ENCODE measurements around the gene NPDC1. TPM values are rescaled to one million over a fixed set of nuclear protein-coding genes. Genes with fewer than 3 reads are reported as not detected.

Gene NPDC1
- total and polyA plus RNA-seq, 5 experiments from 2014 or later = 2.1 to 9.3 (median 4.2) TPM

DNA sequence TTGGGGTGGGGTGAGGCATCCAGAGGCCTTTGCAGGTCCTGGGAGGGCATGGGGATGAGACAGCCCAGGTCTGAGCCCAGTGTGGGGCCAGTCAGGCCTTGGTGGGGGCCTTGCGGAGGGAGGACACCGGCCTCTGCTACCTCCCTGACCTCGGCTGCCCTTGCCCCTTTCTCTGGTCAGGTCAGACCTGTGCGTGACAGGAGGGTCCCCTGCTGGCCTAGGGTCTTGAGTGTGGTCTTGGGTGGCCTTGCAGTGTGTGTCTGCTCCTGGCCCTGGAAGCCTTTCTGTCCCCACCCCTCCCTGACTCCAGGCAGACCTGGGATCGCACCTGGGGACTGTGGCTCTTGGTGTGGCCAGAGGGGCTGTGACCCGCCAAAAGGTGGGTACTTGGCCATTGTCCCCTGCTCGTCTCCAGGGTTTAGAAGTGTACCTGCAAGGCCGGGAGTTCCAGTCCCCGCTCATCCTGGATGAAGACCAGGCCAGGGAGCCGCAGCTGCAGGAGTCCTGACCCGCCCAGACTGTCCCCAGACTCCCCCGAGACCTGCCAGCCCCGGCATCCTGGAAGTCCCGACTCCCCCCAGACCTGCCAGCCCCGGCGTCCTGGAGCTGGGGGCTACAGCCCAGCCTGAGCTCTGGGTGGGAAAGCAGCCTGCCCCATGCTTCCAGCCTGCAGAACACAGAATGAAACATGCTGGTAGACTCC is 36.4 kb upstream of the NPDC1 start:
- ATAC-seq (no peak), DNase-seq (no peak)
- H3K27ac Mint-ChIP-seq = peak overlapping the region in 3 of 10 donors; percentile 18 to 62 (median 58)
- no peak overlapping the region for H3K4me3 Mint-ChIP-seq
- no peaks in the 10 kb centered on the region for H3K27me3 Mint-ChIP-seq
- POLR2A ChIA-PET = interaction anchor here (0.7 to 6.7 kb wide), 3 partner anchors 13 kb away, joined by 3 to 73 read pairs (median 3); partner anchors contain the start of gene SAPCD2
- peaks cover 0 to 16% (median 0%) of the 10 kb centered on the region in 3 donors for H3K36me3 Mint-ChIP-seq
- H3K9me3 Mint-ChIP-seq = no peaks in the 10 kb centered on the region
- peaks cover 5 to 23% (median 17%) of the 10 kb centered on the region in 4 donors for H3K4me1 Mint-ChIP-seq

DNA sequence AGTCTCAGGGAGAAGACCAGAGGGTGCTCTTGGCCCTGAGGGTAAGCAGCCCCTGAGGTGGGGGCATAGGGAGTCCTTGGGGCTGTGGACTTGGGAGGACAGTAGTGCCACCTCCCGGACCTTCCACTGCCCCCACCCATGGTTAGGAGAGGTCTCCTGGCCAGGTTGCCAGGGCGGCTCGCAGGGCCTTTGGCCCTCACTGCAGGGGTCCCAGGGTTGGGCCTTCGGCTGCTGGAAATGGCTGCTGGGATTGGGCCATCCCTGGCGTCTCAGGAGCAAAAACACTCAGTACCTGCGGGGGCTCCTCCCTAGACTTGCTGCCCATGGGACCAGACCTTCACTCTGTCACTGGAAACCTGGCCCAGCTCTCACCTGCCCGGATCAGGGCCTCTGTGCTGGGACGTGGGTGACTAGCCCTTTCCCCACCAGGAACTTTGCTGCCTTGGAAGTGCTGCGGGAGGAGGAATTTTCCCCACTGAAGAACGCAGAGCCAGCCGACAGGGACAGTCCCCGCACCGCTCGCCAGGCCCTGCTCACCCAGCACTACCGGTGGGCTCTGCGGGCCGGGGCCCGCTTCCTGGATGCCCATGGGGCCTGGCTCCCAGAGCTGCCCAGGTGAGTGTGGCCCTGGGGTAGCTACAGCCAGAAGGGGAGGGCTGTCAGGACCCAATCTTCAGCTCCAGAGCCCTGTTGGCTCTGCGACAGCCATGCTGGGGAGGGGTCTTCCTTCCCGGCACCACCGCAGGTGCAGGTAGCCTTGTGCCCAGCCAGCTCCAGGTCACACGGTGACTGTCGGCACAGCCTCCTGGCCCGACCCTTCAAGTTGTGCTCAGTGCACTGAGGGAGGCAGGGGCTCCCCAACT is 34.5 kb upstream of the NPDC1 start:
- POLR2A ChIA-PET = interaction anchor here (0.8 kb wide), 1 partner anchor 10 kb away, joined by 4 read pairs; the partner anchor contains the start of gene SAPCD2
- ATAC-seq (no peak), DNase-seq (no peak)
- Mint-ChIP-seq H3K36me3 (peaks cover 0 to 16% (median 0%) of the 10 kb centered on the region in 3 donors), H3K27me3 (no peaks in the 10 kb centered on the region), H3K4me3 (peak overlapping the region in 2 of 10 donors; percentile 43 to 44), H3K4me1 (peaks cover 2 to 19% (median 12%) of the 10 kb centered on the region in 4 donors), H3K27ac (no peak overlapping the region), H3K9me3 (no peaks in the 10 kb centered on the region)

DNA sequence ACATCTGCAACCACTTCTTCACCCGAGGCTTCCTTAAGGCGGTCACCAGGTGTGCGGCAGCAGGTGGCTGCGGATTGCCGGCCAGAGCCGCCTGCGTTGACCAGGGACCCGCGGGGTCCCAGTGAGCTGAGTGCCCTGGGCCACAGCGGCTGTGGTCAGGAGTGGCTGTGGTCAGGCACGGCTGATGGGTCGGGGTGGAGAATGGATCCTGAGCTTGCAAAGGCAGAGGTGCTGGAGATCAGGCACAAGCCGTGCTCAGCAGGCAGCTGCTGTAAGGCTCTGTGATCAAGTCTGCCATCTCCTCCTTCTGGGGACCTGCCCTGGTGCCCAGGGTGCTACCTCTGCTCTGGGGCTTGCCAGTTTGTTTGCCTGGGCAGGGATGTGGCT is 33.4 kb upstream of the NPDC1 start:
- peaks cover 0 to 16% (median 0%) of the 10 kb centered on the region in 3 donors for H3K36me3 Mint-ChIP-seq
- H3K27me3 Mint-ChIP-seq = no peaks in the 10 kb centered on the region
- POLR2A ChIA-PET = no interaction called here
- no peaks in the 10 kb centered on the region for H3K9me3 Mint-ChIP-seq
- H3K4me3 Mint-ChIP-seq = peak overlapping the region in 8 of 10 donors; percentile 10 to 72 (median 49)
- no peak for ATAC-seq
- peaks cover 2 to 16% (median 10%) of the 10 kb centered on the region in 4 donors for H3K4me1 Mint-ChIP-seq
- peak overlapping the region in 1 of 10 donors; percentile 40 for H3K27ac Mint-ChIP-seq
- DNase-seq = no peak

DNA sequence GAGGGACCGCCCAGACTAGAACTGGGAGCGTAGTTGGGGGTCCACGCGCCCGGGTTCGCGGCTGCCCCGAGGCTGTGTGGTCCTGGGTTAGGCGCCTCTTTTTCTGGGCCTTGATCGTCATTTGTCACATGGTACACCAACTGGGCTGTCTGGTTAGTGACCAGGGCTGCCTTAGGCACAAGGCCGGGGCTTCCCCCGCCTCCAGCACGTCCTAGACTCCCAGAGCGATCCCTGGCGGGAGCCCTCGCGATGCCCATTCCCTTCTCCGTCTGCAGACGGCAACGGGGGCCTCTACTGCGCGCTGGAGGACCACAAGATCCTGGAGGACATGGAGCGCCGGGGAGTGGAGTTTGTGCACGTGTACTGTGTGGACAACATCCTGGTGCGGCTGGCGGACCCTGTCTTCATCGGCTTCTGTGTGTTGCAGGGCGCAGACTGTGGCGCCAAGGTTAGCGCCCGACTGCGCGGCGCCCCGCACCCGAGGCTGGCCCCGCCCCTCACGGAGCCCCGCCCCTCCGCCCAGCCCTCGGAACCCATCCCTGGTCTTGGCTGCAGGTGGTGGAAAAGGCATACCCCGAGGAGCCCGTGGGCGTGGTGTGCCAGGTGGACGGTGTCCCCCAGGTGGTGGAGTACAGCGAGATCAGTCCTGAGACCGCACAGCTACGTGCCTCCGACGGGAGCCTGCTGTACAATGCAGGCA is 32.9 kb upstream of the NPDC1 start:
- POLR2A ChIA-PET = no interaction called here
- ATAC-seq = no peak
- Mint-ChIP-seq H3K4me3 (peak overlapping the region; percentile 10 to 89 (median 74)), H3K27ac (peak overlapping the region in 3 of 10 donors; percentile 15 to 46 (median 33)), H3K9me3 (no peaks in the 10 kb centered on the region), H3K4me1 (peaks cover 2 to 15% (median 9%) of the 10 kb centered on the region in 4 donors), H3K36me3 (peaks cover 0 to 16% (median 0%) of the 10 kb centered on the region in 3 donors), H3K27me3 (no peaks in the 10 kb centered on the region)
- peak in 1 of 10 donors; percentile 61 for DNase-seq

DNA sequence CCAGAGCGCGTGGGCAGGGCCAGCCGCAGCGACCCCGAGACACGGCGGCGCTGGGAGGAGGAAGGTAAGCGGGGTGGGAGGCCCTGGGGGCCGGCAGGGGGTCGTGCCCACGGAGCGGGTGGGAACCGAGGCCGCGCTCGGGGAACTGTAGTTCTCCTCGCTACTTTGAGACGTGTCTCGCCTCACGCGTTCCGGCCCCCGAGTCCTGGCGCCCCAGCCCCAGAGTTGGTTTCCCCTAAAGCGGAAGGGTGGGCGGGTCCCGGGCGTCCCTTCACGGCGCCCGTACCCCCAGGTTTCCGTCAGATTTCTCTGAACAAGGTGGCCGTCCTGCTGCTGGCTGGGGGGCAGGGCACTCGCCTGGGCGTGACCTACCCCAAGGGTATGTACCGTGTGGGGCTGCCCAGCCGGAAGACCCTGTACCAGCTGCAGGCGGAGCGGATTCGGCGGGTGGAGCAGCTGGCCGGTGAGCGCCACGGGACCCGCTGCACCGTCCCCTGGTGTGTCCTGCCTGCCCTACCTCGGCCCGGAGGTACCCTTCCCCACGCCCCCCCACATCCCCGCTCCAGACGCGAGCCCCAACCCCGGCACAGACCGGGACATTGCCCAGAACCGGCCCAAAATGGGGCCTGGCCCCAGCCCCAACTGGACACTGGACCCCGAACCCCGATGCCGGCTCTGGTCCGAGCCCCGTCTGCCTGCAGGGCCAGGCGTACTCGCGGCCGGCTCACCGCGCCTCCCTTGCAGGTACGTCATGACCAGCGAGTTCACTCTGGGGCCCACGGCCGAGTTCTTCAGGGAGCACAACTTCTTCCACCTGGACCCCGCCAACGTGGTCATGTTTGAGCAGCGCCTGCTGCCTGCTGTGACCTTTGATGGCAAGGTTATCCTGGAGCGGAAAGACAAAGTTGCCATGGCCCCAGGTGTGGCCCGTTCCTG is 32.0 kb upstream of the NPDC1 start:
- peak overlapping the region in 8 of 10 donors; percentile 37 to 84 (median 64) for H3K27ac Mint-ChIP-seq

DNA sequence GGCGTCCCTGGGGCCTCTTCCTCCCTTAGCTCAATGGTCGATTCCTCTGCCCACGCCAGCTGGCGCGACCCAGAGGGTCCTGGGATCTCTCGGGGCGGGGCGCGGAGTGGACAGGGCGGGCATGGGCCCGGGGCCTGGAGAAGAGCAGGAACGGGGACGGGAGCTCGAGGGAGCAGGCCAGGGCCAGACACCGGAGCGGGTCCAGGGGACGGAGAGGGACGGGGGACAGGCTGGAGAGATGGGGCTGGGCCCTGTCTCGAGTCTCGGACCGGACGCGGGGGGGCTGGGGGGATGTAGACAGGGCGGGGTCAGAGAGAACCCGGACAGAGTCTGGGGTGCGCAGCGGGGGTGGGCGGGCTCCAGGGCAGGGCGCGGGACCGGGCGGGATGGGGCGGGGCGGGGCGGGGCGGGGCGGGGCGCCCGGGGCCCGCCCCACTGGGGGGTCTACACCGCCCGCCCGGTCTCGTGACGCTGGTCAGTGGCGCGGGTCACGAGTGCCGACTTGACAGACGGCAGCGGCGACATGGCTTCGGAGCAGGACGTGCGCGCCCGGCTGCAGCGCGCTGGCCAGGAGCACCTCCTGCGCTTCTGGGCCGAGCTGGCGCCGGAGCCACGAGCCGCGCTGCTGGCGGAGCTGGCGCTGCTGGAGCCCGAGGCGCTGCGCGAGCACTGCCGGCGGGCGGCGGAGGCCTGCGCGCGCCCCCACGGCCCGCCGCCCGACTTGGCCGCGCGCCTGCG is 31.2 kb upstream of the NPDC1 start, which contains the start of gene UAP1L1:
UAP1L1 (plus strand) TSS at position 508 of the 738 bp plus-strand sequence; CDS start at position 524, 16 bp downstream.
- ATAC-seq (peak; percentile 78 to 81), DNase-seq (peak; percentile 43 to 75 (median 50))
- Mint-ChIP-seq H3K9me3 (no peaks in the 10 kb centered on the region), H3K4me1 (peaks cover 4 to 12% (median 8%) of the 10 kb centered on the region in 4 donors), H3K4me3 (peak within 1 kb of the TSS; percentile 70 to 89 (median 76)), H3K27ac (peak within 1 kb of the TSS in 8 of 10 donors; percentile 43 to 84 (median 69)), H3K27me3 (no peaks in the 10 kb centered on the region), H3K36me3 (peaks cover 0 to 13% (median 0%) of the 10 kb centered on the region in 3 donors)
- POLR2A ChIA-PET = interaction anchor here (1.0 to 4.4 kb wide), 6 partner anchors 10 to 164 kb away, joined by 3 to 35 read pairs (median 6); partner anchors contain the start of genes MAN1B1 and TUBB4B

More for the DNA sequence above, 32.0 kb upstream of the NPDC1 start:
- POLR2A ChIA-PET = interaction anchor here (1.0 to 4.4 kb wide), 5 partner anchors 9 to 163 kb away, joined by 3 to 35 read pairs (median 5); partner anchors contain the start of genes MAN1B1 and TUBB4B
- Mint-ChIP-seq H3K27me3 (no peaks in the 10 kb centered on the region), H3K4me3 (peak overlapping the region; percentile 70 to 89 (median 76)), H3K4me1 (peaks cover 4 to 12% (median 8%) of the 10 kb centered on the region in 4 donors), H3K9me3 (no peaks in the 10 kb centered on the region), H3K36me3 (peaks cover 0 to 14% (median 0%) of the 10 kb centered on the region in 3 donors)
- peak; percentile 63 to 70 for ATAC-seq
- peak in 9 of 10 donors; percentile 31 to 78 (median 45) for DNase-seq

DNA sequence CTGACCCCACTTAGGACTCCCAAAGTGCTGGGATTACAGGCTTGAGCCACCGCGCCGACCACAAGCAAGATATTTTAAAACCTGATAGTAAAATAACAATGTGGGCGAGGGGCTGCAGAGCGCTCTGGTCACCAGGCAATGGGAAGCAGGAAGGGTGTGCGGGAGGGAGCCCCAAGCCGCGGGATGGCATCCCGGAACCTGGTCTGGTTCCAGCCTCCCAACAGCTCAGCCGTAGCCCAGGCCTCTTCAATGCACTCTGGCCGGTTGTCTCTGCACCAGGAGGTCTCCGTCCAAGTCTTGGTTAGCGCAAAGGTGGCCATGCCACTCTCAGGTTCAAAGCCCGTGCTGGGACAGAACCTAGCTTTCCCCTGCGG is 30.6 kb upstream of the NPDC1 start:
- Mint-ChIP-seq H3K9me3 (no peaks in the 10 kb centered on the region), H3K27me3 (no peaks in the 10 kb centered on the region), H3K4me3 (peak overlapping the region; percentile 33 to 84 (median 72)), H3K4me1 (peaks cover 4 to 12% (median 8%) of the 10 kb centered on the region in 4 donors), H3K36me3 (peaks cover 0 to 8% (median 0%) of the 10 kb centered on the region in 3 donors), H3K27ac (peak overlapping the region in 6 of 10 donors; percentile 13 to 76 (median 54))
- ATAC-seq (no peak), DNase-seq (no peak)
- POLR2A ChIA-PET = interaction anchor here (1.2 to 4.4 kb wide), 4 partner anchors 9 to 20 kb away, joined by 5 to 35 read pairs (median 7); partner anchors contain the start of gene MAN1B1

DNA sequence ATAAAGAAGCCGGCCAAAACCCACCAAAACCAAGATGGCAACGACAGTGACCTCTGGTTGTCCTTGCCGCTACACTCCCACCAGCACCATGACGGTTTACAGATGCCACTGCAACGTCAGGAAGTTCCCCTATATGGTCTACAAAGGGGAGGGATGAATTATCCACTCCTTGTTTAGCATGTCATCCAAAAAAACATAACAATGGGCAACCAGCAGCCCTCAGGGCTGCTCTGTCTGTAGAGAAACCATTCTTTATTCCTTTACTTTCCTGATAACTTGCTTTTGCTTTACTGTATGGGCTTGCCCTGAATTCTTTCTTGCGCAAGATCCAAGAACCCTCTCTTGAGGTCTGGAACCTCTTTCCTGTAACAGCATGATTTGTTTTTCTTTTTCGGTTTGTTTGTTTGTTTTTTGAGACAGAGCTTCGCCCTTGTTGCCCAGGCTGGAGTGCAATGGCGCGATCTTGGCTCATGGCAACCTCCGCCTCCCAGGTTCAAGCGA is 29.3 kb upstream of the NPDC1 start:
- peaks cover 0 to 5% (median 0%) of the 10 kb centered on the region in 3 donors for H3K36me3 Mint-ChIP-seq
- peak overlapping the region in 3 of 10 donors; percentile 9 to 34 (median 32) for H3K4me3 Mint-ChIP-seq
- peaks cover 9 to 22% (median 17%) of the 10 kb centered on the region in 4 donors for H3K4me1 Mint-ChIP-seq
- H3K9me3 Mint-ChIP-seq = no peaks in the 10 kb centered on the region
- H3K27me3 Mint-ChIP-seq = no peaks in the 10 kb centered on the region
- DNase-seq = no peak
- POLR2A ChIA-PET = interaction anchor here (0.8 to 4.4 kb wide), 2 partner anchors 12 to 147 kb away, joined by 6 to 35 read pairs; partner anchors contain the start of gene MAN1B1
- ATAC-seq = no peak
- peak overlapping the region in 2 of 10 donors; percentile 47 to 49 for H3K27ac Mint-ChIP-seq

DNA sequence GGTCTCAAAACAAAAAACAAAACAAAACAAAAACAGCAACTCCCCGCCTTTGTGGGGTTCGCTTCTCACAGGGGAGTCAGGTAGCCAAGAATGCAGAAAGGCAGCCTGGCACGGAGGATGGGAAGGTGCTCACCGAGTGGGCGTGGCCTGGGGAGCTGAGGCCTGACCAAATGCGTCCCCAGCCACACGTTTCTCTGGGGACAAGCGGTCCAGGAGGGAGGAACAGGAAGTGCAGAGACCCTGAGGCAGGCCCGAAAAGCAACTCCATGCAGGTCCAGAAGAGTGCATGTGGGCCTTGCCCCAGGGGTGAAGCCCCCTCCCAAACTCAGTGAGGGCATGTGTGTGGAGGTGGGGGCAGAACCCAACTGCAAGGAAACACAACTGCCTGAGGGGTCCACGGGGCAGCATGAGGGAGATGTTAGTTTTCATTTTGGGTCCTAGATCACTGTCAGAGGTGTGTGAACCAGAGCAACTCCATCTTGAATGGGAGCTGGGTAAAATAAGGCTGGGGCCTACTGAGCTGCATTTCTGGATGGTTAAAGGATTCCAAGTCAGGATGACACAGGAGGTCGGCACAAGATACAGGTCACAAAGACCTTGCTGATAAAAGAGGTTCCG is 28.8 kb upstream of the NPDC1 start:
- POLR2A ChIA-PET = interaction anchor here (4.4 kb wide), 1 partner anchor 12 kb away, joined by 35 read pairs; the partner anchor contains the start of gene MAN1B1

DNA sequence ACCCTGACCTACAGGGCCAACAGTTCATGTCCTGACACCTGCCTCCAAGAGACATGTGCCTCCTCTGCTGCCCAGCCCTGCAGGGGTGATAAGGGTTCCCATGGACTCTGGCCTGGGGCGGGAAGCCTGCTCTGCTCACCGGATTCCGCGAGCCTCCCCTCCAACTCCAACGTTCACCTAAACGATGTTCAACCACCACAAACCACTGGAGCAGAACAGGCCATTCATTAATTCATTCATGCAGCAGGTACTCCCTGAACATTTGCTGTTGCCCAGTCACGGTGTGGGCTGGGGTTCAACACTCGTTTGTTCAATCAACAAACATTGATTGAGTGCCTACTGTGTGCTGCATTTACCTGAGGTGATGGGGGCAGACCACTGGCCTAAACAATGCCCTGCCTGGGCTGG is 28.0 kb upstream of the NPDC1 start:
- POLR2A ChIA-PET = interaction anchor here (4.4 kb wide), 1 partner anchor 13 kb away, joined by 35 read pairs; the partner anchor contains the start of gene MAN1B1
- Mint-ChIP-seq H3K27ac (peak overlapping the region in 2 of 10 donors; percentile 19 to 21), H3K27me3 (no peaks in the 10 kb centered on the region), H3K36me3 (no peaks in the 10 kb centered on the region), H3K4me3 (peak overlapping the region in 1 of 10 donors; percentile 39), H3K4me1 (peaks cover 7 to 18% (median 12%) of the 10 kb centered on the region in 4 donors), H3K9me3 (no peaks in the 10 kb centered on the region)
- ATAC-seq = no peak
- no peak for DNase-seq

More for the DNA sequence above, 28.8 kb upstream of the NPDC1 start:
- no peak for ATAC-seq
- no peak for DNase-seq
- no peaks in the 10 kb centered on the region for H3K27me3 Mint-ChIP-seq
- H3K9me3 Mint-ChIP-seq = no peaks in the 10 kb centered on the region
- H3K4me3 Mint-ChIP-seq = peak overlapping the region in 4 of 10 donors; percentile 6 to 55 (median 20)
- peaks cover 7 to 19% (median 15%) of the 10 kb centered on the region in 4 donors for H3K4me1 Mint-ChIP-seq
- H3K36me3 Mint-ChIP-seq = peaks cover 0 to 2% (median 0%) of the 10 kb centered on the region in 3 donors
- H3K27ac Mint-ChIP-seq = peak overlapping the region in 1 of 10 donors; percentile 49

Data from naive thymus-derived CD8-positive, alpha-beta T cell (primary cell).